ENCODE results near the gene METTL27.
A peak's percentile ranks its signal among the peaks of the same experiment; 100 is the strongest.
"Not testable (repeated sequence)": the region's sequence is repeated elsewhere in the genome, so short reads cannot be mapped to it uniquely, and the experiment has no call there.

Gene METTL27

GRCh38 chr7:73869011-73869798 lies 26.9 kb upstream of the METTL27 start:
- no peak for DNase-seq

- DNase-seq = no peak
These were observed 24.1 kb upstream of the METTL27 start for GRCh38 chr7:73866446-73866767.

- peak; percentile 49 to 76 for DNase-seq
These were observed 23.6 kb upstream of the METTL27 start for GRCh38 chr7:73865738-73866445.

GRCh38 chr7:73864981-73865711 lies 22.8 kb upstream of the METTL27 start:
- peak; percentile 74 to 80 for DNase-seq

GRCh38 chr7:73861305-73861704 lies 19.0 kb upstream of the METTL27 start:
- no peak for DNase-seq

GRCh38 chr7:73860859-73861258 lies 18.5 kb upstream of the METTL27 start, which contains the start of gene TMEM270:
TSS of gene TMEM270 (plus strand) at chr7:73861159. CDS start at chr7:73861195, 36 bp downstream.
- DNase-seq = no peak

GRCh38 chr7:73858807-73859206 lies 16.5 kb upstream of the METTL27 start:
- no peak for DNase-seq

GRCh38 chr7:73856941-73857340 lies 14.6 kb upstream of the METTL27 start:
- DNase-seq = no peak

GRCh38 chr7:73852500-73852899 lies 10.2 kb upstream of the METTL27 start:
- DNase-seq = no peak

GRCh38 chr7:73851410-73852338 lies 9.4 kb upstream of the METTL27 start:
- no peak for DNase-seq

GRCh38 chr7:73850781-73851207 lies 8.5 kb upstream of the METTL27 start:
- DNase-seq = no peak

GRCh38 chr7:73847941-73848723 lies 5.8 kb upstream of the METTL27 start:
- no peak for DNase-seq

GRCh38 chr7:73845701-73846195 lies 3.4 kb upstream of the METTL27 start:
- DNase-seq = not testable (repeated sequence)

- DNase-seq = no peak
These were observed 2.6 kb upstream of the METTL27 start for GRCh38 chr7:73844848-73845460.

GRCh38 chr7:73844131-73844547 lies 1.8 kb upstream of the METTL27 start:
- DNase-seq = no peak

GRCh38 chr7:73841689-73842066 lies 638 bp downstream of the METTL27 start:
- no peak for DNase-seq

GRCh38 chr7:73840715-73841379 lies 1.5 kb downstream of the METTL27 start:
- DNase-seq = no peak

- no peak for DNase-seq
These were observed 2.3 kb downstream of the METTL27 start for GRCh38 chr7:73839743-73840714.

GRCh38 chr7:73839290-73839689 lies 3.0 kb downstream of the METTL27 start:
- no peak for DNase-seq

Data from NCI-H524 (cell line).